ENCODE measurements around the gene ARSA.

Gene ARSA

DNA sequence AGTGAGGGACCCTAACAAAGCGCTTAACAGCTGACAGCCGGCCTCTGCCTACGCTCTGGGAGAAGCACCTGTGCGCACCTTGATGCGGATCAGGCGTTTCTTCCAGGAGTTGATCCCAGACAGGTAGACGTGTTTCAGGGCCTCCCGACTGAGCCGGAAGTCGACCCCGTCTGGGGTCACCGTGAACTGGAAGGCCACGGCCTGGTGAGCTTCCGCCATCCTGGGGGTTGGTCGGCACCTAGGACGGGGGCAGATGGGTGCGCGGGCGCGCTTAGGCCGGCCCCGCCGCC is 50.3 kb downstream of the ARSA start:
- Histone ChIP-seq H3K79me2 (ENCODE audit: control insufficient read depth, insufficient read depth, low read length, unreplicated experiment) (no peaks in the 10 kb centered on the region), H2AFZ (ENCODE audit: low read length, unreplicated experiment) (no peak overlapping the region), H3K4me1 (ENCODE audit: control insufficient read depth, insufficient read depth, low read length, unreplicated experiment) (peaks cover 5% of the 10 kb centered on the region), H3K4me3 (ENCODE audit: low read depth, low read length) (no peak overlapping the region), H3K27ac (ENCODE audit: low read depth, low read length) (no peak overlapping the region), H3K27me3 (ENCODE audit: insufficient read depth, low read length) (no peaks in the 10 kb centered on the region), H3K36me3 (ENCODE audit: insufficient read depth, low read length) (no peaks in the 10 kb centered on the region)

DNA sequence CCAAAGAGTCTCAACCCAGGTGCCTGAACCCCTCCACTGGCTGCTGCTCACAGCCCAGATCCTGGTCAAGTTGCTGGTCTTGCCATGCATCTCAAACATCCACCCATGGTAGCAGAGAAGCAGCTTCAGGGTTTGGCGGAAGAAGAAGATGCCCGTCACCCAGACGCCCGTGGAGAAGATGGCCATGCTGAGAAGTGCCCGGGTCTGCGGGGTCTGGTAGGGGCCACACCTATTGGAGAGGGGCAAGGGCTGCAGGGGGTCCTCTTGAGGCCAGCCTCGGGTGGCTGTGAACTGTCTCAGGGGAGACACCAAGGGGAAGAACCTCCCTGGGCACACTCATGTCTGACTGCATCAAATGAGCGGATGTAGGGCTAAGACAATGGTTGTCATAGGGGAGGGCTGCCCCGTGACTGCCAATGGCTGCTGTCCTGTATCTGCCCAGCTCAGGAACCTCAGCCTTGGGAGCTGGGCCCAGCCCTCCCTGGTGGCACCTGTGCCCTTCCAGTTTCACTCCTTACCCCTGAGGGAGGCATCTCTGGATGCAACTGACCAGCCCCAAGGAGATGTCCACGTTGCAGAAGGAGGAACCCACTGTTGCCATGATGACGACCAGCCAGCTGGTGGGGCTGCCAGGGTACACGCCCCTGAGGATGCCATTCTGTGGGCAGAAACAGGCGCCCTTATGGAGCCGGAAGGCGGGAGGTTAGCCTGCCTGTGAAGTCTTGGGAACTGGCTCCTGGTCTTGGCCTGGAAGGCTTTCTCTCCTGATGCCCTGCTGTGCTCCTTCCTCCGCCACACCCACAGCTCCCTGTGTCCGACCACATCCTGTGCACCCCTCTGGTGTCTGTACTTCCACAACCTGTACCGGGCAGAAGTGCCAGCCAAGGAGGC is 50.9 kb downstream of the ARSA start:
- Histone ChIP-seq H2AFZ (ENCODE audit: low read length, unreplicated experiment) (no peak overlapping the region), H3K27me3 (ENCODE audit: insufficient read depth, low read length) (no peaks in the 10 kb centered on the region), H3K79me2 (ENCODE audit: control insufficient read depth, insufficient read depth, low read length, unreplicated experiment) (no peaks in the 10 kb centered on the region), H3K27ac (ENCODE audit: low read depth, low read length) (no peak overlapping the region), H3K36me3 (ENCODE audit: insufficient read depth, low read length) (no peaks in the 10 kb centered on the region), H3K4me3 (ENCODE audit: low read depth, low read length) (no peak overlapping the region), H3K4me1 (ENCODE audit: control insufficient read depth, insufficient read depth, low read length, unreplicated experiment) (peaks cover 5% of the 10 kb centered on the region)

DNA sequence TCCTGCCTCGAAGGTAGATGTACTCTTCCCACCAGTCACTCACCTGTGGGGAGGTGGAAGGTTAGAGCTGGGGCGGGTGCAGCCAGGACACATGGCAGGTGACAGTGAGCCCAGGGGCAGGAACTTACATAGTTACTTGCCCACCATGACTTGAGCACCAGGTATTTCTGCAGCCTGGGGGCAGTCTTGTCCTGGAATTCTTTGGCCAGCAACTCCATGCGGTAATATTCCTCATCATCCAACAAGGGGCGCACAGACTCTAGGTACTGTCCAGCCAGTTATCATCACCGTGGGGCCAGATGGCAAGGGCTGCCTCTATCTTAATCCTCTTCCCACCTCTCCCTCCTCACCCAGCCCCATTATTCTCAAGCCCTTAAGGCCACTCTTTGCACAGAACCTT is 51.9 kb downstream of the ARSA start:
- no peaks in the 10 kb centered on the region for H3K36me3 ChIP-seq (ENCODE audit: insufficient read depth, low read length)
- H3K79me2 ChIP-seq (ENCODE audit: control insufficient read depth, insufficient read depth, low read length, unreplicated experiment) = no peaks in the 10 kb centered on the region
- H3K27ac ChIP-seq (ENCODE audit: low read depth, low read length) = no peak overlapping the region
- no peaks in the 10 kb centered on the region for H3K27me3 ChIP-seq (ENCODE audit: insufficient read depth, low read length)
- no peak overlapping the region for H3K4me3 ChIP-seq (ENCODE audit: low read depth, low read length)
- H3K4me1 ChIP-seq (ENCODE audit: control insufficient read depth, insufficient read depth, low read length, unreplicated experiment) = peaks cover 5% of the 10 kb centered on the region
- H2AFZ ChIP-seq (ENCODE audit: low read length, unreplicated experiment) = no peak overlapping the region

DNA sequence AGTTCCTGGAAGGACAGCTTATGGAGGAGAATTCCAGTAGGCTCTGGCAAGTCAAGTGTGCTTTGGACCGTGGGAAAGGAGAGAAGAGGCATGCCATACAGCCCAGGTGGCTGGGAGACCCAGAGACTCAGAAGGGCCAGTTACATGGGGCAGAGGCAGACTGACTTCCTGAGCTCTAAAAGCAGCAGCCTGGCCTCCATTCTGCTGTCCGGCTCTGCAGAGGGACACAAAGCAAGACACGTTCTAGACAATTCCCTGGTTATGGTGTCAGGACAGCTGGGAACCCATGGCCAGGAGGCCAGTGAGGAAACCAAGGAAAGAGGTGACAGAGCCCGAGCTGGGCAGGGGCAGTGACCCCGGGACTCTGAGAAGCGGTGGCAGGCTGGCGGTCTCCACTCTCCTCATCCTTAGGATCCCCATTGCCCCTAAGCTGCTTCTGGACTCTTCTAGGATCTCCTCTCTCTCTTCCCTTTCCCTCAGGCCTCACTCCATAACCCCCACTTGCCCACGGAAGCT is 52.5 kb downstream of the ARSA start:
- H3K4me3 ChIP-seq (ENCODE audit: low read depth, low read length) = no peak overlapping the region
- H3K4me1 ChIP-seq (ENCODE audit: control insufficient read depth, insufficient read depth, low read length, unreplicated experiment) = peaks cover 5% of the 10 kb centered on the region
- H3K79me2 ChIP-seq (ENCODE audit: control insufficient read depth, insufficient read depth, low read length, unreplicated experiment) = no peaks in the 10 kb centered on the region
- H3K27ac ChIP-seq (ENCODE audit: low read depth, low read length) = no peak overlapping the region
- no peak overlapping the region for H2AFZ ChIP-seq (ENCODE audit: low read length, unreplicated experiment)
- no peaks in the 10 kb centered on the region for H3K36me3 ChIP-seq (ENCODE audit: insufficient read depth, low read length)
- no peaks in the 10 kb centered on the region for H3K27me3 ChIP-seq (ENCODE audit: insufficient read depth, low read length)

Data from ACC112 (cell line).